ENCODE results near the gene OPRPN.

DNA sequence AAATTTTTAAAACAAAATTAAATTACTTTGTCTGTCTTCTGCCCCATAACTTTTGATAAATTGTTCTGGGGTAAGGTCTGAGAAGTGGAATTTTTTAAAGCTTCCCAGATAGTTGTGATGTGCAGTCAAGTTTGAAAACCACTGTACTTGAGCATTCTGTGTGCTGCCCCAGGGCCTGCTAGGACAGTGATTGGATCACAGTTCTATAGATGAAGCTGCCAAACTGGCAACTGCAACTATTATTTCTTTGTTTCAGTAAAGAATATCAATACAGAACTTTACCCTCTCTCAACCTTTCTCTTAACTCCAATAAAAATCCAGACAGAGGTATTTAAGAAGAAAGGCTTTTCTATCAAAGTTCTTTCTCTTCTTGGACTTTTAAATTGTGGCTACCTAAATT lies at the start of gene OPRPN:
- TF ChIP-seq, protein P1, sequence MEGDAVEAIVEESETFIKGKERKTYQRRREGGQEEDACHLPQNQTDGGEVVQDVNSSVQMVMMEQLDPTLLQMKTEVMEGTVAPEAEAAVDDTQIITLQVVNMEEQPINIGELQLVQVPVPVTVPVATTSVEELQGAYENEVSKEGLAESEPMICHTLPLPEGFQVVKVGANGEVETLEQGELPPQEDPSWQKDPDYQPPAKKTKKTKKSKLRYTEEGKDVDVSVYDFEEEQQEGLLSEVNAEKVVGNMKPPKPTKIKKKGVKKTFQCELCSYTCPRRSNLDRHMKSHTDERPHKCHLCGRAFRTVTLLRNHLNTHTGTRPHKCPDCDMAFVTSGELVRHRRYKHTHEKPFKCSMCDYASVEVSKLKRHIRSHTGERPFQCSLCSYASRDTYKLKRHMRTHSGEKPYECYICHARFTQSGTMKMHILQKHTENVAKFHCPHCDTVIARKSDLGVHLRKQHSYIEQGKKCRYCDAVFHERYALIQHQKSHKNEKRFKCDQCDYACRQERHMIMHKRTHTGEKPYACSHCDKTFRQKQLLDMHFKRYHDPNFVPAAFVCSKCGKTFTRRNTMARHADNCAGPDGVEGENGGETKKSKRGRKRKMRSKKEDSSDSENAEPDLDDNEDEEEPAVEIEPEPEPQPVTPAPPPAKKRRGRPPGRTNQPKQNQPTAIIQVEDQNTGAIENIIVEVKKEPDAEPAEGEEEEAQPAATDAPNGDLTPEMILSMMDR (IDR thresholded peaks at IDR 0.05; ENCODE audit: low read length), result no peak
- no peak for TF ChIP-seq EZH2 (IDR thresholded peaks at IDR 0.05; ENCODE audit: borderline replicate concordance, low read length)
